NK-92 (cell line): ENCODE measurements around the gene IL9R.
"Not testable (repeated sequence)": the region's sequence is repeated elsewhere in the genome, so short reads cannot be mapped to it uniquely, and the experiment has no call there.

Experiments
- DNase-seq: peaks from one replicate; lab custom pipeline; 2025; ENCODE audit not compliant: unreplicated experiment; lab: John Stamatoyannopoulos, UW

The IL9R gene

DNA sequence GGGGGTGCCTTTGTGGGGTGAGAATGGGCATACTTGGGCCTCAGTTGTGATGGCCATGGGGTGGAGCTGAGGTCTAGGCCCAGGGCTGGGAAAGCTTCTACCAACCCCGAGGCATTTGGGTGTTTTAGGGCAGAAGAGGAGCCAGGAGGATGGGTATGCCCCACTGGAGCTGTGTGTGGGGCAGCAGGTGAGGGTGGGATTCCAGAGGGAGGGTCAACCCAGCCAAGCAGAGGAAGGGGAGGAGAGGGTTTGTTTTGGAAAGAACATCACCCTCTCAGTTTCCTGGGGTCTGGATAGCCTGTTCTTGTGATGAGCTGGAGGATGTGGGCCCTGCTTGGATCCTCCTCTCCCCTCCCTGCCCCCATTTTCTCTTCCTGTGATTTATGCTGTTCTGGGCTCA is 620 bp downstream of the IL9R start:
- DNase-seq: no peak

DNA sequence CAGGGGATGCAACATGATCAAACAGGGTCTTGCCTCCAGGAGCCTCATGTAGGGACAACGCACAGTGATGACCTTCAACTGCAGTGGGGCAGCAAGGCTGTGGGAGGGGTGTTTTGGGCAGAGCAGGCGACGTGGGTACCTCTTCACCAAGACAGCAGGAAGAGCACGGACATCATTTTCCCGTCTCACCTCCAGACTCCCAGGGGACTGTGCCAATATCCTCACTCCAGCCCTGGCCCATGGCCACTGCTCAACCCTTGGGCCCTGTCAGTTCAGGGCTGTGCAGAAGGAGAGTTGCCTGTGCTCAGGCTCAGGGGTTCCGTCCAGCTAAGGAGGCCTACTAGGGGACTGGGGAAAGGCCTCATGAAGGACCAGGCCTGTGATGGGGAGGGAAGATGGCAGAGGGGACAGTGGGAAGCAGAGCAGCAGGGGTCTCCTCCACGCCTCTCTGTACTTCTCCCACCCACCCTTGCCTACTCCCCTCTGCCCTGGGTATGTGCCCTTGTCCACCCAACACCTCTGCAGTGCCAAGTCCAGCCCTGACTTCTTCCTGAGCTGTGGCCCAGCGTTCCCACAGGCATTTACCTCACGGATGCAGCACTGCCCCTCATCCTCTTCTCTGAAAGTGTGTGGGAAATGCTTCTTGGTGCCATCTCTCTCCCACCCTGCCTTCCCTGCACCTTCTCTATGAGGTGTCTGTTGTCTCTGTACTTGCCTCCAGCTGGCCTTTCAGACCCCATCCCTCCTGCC is 1.4 kb downstream of the IL9R start:
- no peak for DNase-seq

DNA sequence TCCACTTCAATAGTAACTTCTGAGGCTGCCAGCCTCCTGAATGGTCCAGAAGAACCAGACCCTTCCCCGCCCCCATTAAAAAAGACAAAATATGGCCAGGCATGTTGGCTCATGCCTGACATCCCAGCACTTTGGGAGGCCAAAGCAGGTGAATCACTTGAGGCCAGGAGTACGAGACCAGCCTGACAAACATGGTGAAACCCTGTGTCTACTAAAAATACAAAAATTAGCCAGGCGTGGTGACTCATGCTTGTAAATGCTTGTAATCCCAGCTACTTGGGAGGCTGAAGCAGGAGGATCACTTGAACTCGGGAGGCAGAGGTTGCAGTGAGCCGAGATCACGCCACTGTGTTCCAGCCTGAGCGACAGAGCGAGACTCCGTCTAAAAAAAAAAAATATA is 2.3 kb downstream of the IL9R start:
- DNase-seq: not testable (repeated sequence)

DNA sequence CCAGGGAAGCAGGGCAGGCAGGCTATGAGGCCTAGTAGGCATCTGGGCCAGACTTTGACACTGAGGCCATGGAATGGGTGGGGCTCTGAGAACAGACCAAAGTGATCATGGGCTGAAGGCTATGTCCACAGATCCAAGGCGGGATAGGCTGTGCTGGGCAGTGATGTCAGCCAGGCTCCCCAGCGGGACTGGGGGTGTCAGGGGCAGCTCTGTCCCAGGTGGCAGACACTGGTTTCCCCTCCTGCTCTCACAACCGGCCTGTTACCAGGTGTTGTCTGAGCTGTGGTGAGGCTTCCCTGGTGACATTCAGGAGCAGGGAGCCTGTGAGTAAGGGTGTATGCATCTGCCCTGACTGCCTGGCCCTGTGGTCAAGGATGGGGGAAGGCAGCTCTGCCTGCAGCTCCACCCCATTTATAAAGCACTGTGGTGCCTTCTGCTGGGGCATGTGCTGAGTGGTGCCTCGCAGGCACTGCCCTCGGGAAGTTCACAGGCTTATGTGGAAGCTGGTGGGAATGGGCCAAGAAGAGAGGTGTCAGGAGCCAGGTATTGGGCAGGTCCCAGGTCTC is 2.9 kb downstream of the IL9R start:
- no peak for DNase-seq

DNA sequence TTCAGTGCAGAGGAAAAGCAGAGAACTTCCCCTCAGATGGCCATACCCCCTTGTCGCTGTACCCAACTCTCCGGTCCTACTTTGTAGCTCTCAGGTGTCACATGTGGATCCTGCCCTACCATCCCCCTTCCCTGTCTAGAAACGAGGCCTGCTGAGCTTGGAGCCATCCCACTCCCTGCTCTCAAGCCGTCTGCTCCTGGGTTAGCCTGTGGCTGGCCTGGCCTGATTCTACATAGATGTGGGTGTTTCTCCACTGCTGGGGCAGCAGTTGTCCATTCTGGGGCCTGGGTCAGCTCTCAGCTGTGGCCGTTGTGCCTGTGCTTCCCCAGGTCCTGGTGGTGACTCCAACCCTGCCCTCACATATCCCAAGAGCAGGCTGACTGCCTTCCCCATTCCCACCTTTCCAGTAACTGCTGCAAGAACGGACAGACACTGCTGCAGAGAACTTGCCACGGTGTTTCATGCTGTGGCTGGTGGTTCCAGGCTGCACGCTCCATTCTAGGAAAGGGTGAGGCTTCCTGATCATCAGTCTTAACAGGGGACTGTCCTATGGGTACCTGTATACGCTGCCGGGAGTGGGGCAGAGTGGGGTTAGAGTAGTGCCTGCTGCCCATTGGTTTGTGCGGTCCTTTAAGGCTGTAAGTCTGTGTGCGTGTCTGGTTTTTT is 3.6 kb downstream of the IL9R start:
- DNase-seq: no peak

DNA sequence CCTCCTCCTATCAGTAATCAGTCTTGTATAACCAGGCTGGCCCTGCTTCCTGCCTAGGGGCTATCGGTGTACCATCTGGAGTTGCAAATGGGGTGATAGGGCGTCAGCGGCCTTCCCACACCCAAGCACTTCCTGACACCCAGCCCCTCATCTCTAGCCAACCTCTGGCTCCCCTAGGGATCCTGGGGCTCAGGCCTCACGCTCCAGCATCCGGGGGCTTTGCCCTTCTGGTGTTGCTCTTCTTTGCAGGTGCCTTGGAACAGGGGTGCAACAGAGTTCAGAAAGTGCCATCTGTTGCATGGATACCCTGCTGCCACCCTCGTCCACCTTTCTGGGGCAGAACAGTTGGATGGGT is 4.1 kb downstream of the IL9R start:
- DNase-seq: no peak

DNA sequence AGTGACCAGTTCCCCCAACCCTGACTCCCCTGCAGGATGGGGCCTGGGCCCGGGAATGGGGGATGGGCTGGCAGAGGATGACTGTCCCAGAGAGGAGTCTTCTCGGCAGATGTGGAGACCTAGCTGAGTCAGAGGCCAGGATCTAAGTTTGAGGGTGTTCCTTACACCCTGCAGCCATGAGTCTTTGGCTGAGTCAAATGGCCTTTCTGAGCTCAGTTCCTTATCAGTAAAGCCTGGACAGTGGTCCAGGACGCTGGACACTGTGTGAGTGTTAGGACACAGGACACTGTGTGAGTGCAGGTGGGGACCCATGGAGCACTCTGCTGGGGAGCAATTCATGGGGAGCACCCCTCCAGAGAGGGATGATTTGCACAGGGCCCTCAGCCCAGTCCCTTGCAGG is 5.0 kb downstream of the IL9R start:
- no peak for DNase-seq

DNA sequence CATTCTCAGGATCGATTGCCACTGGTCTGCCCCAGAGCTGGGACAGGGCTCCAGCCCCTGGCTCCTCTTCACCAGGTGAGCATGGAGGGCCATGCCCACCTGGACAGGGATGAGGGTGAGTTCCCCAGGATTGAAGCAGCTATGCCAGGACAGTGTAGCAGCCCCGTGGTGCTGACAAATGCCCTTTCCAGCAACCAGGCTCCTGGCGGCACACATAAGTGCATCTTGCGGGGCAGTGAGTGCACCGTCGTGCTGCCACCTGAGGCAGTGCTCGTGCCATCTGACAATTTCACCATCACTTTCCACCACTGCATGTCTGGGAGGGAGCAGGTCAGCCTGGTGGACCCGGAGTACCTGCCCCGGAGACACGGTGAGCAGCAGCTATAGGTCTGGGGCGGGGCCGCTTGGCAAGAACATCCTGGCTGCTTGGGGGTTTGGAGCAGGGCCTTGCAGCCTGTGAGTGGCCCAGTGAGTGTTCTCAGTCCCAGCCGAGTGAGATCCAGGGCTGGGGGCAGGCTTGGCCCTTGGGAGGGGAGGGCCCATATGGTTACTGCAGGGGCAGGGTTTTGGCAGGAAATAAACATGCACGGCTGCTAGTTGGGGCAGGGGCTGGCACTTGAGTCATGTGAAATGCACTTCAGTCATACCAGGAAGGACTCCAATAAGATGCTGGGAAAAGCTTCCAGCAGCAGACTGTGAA is 6.1 kb downstream of the IL9R start:
- DNase-seq: no peak

DNA sequence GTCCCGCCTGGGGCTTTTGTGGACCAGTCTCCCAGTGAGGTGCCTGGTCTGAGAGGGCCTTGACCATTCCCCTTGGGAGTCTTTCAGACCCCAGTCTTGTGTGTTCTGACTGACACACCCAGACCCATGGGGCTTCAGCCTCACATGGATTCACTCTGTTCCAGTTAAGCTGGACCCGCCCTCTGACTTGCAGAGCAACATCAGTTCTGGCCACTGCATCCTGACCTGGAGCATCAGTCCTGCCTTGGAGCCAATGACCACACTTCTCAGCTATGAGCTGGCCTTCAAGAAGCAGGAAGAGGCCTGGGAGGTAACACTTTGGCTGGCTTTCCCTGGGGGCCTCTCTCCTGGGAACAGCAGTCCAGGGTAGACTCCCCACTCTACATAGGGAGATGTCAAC is 6.8 kb downstream of the IL9R start:
- DNase-seq: no peak

DNA sequence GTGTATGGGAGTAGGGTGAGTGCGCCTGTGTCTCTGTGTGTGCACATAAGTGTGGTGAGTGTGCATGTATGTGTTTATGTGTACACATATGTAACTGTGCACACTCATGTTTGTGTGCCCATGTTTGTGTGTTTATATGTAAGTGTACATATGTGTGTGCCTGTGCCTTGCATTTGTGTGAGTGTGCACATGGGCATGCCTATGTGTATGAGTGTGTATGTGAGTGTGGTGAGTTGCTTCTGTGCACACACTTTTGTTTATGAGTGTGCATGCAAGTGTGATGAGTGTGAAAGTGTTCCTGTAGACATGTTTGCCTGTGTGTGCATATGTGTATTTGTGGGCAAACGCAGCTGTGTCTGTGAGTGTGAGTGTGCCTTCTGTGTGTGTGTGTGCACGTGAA is 7.2 kb downstream of the IL9R start:
- no peak for DNase-seq

DNA sequence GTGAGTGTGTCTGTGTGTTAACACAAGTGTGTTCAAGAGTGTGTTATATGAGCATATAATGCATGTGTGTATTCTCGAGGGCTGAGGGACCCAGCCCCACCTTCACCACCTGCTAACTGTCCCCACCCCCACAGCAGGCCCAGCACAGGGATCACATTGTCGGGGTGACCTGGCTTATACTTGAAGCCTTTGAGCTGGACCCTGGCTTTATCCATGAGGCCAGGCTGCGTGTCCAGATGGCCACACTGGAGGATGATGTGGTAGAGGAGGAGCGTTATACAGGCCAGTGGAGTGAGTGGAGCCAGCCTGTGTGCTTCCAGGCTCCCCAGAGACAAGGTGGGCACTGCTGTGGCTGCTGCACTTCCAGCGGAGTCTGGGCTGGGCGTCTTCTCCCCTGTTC is 7.6 kb downstream of the IL9R start:
- no peak for DNase-seq

DNA sequence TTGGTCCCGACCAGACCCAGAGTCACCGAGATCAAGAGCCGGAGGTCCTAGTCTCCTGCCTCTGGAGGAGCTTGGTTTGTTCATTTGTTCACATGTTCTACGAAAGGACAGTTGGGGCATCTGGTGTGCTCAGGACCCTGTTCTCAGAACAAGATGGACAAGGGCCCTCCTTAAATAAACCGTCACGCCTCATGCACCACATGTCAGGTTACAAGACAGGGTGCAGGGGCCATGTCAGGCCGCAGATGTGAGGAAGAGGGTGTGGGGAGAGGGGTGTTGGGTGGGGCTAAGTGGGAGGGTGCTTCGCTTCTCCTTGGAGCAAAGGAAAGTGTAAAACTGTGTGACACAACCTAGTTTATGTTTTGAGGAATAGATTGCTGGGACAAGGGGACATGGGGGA is 9.0 kb downstream of the IL9R start:
- not testable (repeated sequence) for DNase-seq

DNA sequence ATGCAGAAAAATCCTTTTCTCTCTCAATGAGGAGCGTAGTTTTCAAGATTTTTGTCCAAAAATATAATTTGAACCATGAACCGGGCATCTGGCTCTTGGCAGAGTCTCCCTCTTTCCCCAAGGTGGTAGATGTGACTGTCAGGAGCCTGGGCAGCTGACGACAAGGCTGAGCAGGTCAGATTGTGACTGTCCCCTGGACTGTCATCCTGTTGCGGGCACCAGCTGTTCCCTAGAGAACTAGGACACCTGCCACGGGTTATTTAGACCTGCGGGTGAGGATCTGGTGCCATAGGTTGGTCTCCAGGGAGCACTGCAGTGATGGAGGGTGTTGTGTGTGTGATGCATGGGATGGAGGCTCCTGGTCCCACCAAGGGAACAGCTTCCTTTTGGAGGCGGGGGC is 10.9 kb downstream of the IL9R start:
- DNase-seq: not testable (repeated sequence)

DNA sequence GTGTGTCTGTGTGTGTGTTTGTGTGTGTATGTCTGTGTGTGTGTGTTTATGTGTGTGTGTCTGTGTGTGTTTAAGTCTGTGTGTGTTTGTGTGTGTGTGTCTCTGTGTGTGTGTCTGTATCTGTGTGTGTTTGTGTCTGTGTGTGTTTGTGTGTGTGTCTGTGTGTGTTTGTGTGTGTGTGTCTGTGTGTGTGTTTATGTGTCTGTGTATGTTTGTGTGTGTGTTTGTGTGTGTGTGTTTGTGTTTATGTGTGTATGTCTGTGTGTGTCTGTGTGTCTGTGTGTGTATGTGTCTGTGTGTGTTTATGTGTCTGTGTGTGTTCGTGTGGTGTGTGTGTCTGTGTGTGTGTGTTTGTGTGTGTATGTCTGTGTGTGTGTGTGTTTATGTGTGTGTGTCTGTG is 11.4 kb downstream of the IL9R start:
- DNase-seq: no peak

DNA sequence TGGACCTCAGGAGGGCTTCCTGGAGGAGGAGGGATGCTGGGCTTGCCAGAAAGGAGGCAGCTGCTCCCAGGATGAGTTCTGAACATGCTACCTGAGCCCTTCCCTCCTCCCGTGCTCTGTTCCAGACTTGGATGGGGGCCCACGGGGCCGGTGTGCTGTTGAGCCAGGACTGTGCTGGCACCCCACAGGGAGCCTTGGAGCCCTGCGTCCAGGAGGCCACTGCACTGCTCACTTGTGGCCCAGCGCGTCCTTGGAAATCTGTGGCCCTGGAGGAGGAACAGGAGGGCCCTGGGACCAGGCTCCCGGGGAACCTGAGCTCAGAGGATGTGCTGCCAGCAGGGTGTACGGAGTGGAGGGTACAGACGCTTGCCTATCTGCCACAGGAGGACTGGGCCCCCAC is 12.2 kb downstream of the IL9R start:
- not testable (repeated sequence) for DNase-seq

DNA sequence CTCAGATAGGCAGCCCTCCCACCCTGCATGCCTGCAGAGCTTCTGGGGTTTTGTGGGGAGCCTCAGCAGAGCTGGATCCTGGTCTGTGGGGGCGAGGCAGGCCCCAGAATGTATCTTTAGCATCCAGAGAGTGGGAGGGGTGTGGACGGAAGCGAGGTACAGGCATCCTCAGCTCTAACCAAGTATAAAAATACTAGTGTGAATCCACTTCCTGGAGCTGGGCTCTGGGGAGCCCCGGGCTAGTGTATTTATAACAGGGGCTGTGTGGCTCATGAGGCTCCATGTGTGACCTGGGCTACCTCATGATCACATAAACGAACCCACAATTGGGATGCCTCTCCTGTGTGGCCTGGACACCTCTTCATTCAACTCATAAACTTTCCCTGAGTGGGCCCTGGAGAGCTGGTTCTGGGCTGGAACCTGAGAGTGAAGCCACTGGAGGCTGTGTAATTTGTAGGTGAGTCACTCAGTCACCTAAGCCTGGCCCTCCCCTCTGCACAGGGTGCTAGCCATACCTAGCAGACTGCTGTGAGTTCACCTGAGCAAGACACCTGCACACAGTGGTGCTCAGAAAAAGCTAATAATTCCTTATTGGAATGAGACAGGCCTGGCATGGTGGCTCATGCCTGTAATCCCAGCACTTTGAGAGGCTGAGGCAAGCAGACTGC is 15.9 kb downstream of the IL9R start:
- not testable (repeated sequence) for DNase-seq

DNA sequence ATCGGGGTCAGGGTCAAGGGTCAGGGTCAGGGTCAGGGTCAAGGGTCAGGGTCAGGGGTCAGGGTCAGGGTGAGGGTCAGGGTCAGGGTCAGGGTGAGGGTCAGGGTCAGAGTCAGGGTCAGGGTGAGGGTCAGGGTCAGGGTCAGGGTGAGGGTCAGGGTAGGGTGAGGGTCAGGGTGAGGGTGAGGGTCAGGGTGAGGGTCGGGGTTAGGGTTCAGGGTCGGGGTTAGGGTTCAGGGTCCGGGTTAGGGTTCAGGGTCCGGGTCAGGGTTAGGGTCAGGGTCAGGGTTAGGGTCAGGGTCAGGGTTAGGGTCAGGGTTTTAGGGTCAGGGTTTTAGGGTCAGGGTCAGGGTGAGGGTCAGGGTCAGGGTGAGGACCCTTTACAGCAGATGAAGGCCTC is 22.4 kb downstream of the IL9R start:
- not testable (repeated sequence) for DNase-seq

DNA sequence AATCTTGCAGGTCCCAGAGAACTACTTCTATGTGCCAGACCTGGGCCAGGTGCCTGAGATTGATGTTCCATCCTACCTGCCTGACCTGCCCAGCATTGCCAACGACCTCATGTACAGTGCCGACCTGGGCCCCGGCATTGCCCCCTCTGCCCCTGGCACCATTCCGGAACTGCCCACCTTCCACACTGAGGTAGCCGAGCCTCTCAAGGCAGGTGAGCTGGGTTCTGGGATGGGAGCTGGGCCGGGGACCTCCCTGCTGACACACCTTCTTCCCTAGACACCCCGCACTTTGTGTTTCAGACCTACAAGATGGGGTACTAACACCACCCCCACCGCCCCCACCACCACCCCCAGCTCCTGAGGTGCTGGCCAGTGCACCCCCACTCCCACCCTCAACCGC is 25.5 kb downstream of the IL9R start:
- DNase-seq: not testable (repeated sequence)

DNA sequence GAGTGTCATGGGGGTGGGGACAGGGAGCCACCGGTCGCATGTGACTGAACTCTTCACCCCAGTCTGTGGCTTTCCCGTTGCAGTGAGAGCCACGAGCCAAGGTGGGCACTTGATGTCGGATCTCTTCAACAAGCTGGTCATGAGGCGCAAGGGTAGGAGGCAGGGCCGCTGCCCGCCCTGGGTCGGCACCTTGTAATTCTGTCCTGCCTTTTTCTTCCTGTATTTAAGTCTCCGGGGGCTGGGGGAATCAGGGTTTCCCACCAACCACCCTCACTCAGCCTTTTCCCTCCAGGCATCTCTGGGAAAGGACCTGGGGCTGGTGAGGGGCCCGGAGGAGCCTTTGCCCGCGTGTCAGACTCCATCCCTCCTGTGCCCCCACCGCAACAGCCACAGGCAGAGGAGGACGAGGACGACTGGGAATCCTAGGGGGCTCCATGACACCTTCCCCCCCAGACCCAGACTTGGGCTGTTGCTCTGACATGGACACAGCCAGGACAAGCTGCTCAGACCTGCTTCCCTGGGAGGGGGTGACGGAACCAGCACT is 27.5 kb downstream of the IL9R start:
- not testable (repeated sequence) for DNase-seq

DNA sequence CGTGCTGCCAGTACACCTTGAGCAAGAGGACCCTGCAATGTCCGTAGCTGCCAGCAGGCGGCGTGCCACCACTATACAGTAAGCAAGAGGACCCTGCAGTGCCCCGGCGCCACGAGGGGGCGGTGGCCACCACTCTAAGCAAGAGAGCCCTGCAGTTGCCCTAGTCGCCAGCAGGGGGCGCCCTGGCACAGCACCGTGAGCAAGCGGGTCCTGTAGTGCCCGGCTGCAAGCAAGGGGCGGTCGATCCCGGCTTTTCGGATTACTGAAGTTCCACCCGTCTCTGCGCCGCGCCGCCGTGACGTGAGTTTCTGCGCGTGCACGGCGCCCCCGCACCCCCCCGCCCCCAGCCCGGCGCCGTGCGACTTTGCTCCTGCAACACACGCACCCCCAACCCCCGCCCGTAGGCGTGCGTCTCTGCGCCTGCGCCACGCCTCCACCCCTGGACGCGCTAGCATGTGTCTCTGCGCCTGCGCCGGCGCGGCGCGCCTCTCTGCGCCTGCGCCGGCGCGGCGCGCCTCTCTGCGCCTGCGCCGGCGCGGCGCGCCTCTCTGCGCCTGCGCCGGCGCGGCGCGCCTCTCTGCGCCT is 31.2 kb downstream of the IL9R start:
- not testable (repeated sequence) for DNase-seq

DNA sequence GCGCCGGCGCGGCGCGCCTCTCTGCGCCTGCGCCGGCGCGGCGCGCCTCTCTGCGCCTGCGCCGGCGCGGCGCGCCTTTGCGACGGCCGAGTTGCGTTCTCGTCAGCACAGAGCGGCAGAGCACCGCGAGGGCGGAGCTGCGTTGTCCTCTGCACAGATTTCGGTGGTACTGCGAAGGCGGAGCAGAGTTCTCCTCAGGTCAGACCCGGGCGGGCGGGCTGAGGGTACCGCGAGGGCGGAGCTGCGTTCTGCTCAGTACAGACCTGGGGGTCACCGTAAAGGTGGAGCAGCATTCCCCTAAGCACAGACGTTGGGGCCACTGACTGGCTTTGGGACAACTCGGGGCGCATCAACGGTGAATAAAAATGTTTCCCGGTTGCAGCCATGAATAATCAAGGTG is 31.8 kb downstream of the IL9R start:
- not testable (repeated sequence) for DNase-seq
